ENCODE measurements around the gene SPSB3.
A peak's percentile ranks its signal among the peaks of the same experiment; 100 is the strongest.

The SPSB3 gene

DNA sequence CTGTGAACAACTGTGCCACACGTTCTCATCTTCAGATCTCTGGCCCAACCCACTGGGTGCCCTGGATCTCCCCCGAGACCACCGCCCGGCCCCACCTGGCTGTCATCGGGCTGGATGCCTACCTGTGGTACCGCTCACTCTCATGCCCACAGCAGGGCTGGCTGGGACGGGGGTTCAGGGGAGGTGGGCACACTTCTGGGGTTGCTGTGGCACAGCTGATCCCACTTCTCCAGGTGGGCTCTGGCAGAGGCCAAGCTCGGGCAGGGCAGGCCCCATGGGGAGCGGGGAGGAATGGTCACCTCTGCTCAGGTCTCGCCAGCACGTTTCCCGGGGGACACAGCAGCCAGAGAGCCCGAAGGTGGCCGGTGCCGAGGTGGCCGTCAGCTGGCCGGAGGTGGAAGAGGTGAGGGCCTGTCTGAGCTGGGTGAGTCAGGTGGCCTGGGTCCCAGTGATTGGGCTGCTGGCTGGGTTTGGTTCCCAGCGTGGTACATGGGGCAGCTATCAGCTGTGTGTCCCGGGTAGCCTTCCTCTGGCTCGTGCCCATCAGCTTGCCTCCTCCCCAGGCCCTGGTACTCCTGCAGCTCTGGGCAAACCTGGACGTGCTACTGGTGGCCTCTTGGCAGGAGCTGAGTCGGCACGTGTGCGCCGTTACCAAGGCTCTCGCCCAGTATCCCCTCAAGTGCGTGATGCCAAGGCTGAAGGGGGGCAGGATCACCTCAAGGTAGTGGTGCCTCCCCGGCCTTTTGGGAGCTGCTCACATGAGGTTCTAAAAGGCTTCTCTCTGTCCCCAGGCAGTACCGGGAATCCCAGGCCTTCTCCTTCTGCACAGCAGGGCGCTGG lies 7.1 kb downstream of the SPSB3 start:
- no peak for DNase-seq (ENCODE audit: low read depth)

DNA sequence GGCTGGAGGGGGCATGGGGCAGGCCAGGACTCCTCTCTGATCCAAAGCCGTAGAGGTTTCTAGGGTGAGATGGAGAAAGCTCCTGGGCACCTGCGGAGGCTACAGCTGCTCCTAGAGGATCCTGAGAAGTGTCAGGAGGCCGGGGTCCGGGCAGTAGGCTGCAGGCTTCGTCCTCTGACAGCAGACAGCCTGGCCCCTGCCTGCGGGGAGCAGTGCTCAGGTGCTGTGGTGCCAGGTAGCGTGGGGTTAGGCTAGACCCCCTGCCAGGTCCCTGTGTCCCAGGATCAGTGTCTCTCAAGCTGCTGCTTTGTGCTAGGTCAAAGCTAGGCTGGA lies 8.0 kb downstream of the SPSB3 start:
- no peak for DNase-seq (ENCODE audit: low read depth)

DNA sequence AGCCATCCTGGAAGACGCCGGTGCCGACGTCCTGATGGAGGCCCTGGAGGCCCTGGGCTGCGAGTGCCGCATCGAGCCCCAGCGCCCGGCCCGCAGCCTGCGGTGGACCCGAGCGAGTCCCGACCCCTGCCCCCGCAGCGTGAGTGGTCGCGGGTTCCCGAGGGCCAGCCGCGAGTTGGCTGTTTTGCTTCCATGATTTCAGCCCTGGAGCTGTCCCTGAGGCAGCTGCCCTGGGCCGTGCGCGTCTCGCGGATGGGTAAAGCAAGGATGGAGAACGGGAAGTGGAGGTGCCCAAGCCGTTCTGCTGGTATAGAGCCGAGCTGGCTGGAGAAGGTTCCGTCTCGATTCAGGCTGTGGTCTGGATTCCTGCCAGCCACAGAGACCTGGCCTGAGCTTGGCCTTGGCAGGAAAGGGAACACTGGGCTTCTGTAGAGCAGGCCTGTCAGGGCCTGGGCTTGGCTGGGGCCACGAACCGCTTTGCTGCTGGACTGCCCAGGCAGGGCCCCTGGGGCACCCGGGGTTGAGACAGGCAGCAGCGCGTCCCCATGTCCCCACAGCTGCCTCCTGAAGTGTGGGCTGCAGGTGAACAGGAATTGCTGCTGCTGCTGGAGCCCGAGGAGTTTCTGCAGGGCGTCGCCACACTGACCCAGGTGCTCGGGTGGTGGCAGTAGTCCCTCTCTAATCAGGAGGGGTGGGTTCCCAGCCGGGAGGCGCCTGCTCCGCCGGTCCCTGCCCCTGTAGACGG lies 8.5 kb downstream of the SPSB3 start:
- no peak for DNase-seq (ENCODE audit: low read depth)

DNA sequence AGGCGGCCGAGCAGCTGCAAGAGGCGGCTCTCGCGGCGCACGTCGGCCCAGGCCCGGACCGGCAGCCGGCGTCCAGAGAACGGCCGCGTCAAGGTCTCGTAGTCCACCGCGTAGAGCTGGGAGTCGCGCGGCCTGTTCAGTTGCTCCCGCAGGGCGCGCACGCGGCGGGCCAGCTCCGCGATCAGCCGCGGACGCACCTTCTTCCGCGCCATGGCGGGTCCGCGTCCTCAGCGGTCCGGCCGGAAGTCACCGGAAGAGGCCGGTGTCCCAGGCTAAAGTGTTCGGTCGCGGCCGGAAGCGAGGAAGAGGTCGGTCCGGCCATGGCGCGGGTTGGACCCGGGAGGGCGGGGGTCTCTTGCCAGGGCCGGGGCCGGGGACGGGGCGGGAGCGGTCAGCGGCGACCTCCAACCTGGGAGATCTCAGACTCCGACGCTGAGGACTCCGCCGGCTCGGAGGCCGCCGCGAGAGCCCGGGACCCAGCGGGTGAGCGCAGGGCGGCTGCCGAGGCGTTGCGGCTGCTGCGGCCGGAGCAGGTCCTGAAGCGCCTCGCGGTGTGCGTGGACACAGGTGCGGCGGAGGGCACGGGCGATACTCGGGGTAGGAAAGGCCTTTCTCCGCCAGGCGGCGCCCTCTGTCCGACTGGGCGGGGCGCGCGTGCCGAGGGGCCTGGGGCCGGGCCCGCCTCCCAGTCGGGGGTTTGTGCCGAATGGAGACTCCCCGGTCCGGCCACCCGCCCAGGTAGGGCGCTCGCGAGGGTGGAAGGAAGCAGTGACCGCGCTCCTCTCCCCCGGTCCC lies 9.3 kb downstream of the SPSB3 start, which contains the start of gene MRPS34:
Gene MRPS34, minus strand, starts transcription at position 227 of the 795 bp plus-strand sequence. Its CDS starts 15 bp downstream, at position 212.
- DNase-seq (ENCODE audit: low read depth): peak; percentile 68

DNA sequence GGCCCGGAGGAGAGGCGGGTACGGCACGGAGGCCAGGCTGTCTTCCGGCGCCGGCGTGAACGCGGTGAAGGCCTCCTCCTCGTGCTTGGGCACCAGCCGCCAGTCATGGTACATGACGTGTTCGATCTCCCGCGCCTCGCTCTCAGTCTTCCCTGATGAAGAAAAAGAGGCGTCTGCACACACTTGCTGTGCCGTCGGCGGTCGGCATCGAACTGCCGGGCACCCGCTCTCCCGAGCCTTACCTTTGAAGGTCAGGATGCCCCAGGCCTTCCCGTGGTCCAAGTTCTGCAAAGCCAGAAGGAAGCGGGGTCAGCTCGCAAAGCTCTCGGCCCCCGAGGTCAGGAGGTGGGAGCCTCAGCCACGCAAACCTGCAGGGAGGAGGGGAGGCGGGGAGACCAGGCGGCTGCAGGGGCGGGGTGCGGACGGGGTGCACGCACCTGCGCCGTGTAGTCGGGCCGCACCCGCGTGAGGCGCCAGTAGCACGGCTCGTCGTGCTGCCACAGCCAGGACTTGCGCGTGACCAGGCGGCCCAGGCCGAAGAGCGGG lies 9.9 kb downstream of the SPSB3 start, which contains the start of gene EME2:
Gene EME2, plus strand, starts transcription at position 449 of the 546 bp plus-strand sequence. CDS start 418 bp downstream, outside the sequence.
- no peak for DNase-seq (ENCODE audit: low read depth)

DNA sequence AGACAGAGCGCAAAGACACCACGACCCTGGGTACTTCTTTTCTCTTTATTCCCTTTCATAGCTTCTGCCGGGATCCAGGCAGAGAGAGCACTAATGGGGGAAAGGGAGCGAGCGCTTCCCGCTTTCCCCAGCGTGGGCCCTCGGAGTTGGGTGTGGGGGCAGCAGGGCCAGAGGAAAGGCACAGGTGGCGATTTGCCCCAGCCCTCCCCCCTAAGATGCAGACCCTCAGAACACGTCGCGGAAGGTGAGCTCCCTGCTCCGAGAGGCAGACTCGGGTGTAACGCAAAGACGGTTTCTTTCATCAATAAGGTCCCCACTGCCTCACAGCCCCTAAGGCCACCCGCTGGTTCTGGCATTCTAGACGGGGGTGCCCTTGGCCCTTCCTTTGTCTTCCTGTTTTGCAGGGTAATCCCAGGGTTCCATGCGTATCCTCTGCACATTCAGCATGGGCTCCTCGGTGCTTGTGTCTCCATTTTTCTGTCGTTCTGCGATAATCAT lies 10.5 kb downstream of the SPSB3 start:
- no peak for DNase-seq (ENCODE audit: low read depth)

DNA sequence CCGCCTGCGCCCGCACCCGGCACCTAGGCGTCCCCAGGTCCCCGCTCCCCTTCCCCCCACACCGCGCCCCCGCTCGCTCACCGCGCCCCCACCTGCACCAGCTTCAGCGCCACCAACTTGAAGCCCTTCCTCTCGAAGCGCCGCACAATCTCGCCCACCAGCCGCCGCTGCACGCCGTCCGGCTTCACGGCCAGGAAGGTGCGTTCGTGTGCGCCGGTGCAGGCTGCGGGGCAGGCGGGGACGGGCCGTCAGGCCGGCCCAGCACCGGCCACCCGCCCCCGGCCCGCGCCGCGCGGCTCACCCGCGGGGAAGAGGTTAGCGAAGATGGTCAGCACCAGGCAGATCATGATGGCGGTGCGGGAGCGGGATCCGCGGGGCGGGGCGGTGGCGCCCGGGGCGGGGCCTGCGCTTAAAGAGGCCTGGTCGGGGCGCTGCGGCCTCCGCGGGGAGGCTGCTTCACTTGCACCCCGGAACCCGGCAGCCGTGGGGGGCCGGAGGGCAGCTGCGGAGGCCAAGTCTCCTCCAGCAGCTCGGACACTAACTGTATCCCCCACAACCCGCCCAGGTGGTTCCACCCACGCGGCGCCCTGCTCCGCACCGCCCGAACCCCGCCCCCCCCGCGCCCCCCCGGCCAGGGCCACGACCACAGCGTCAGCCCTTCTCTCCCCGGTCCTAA lies 11.0 kb downstream of the SPSB3 start, which contains the start of gene NME3:
Gene NME3, minus strand, starts transcription at position 356 of the 676 bp plus-strand sequence. Its CDS starts 9 bp downstream, at position 347.
- peak; percentile 56 for DNase-seq (ENCODE audit: low read depth)

DNA sequence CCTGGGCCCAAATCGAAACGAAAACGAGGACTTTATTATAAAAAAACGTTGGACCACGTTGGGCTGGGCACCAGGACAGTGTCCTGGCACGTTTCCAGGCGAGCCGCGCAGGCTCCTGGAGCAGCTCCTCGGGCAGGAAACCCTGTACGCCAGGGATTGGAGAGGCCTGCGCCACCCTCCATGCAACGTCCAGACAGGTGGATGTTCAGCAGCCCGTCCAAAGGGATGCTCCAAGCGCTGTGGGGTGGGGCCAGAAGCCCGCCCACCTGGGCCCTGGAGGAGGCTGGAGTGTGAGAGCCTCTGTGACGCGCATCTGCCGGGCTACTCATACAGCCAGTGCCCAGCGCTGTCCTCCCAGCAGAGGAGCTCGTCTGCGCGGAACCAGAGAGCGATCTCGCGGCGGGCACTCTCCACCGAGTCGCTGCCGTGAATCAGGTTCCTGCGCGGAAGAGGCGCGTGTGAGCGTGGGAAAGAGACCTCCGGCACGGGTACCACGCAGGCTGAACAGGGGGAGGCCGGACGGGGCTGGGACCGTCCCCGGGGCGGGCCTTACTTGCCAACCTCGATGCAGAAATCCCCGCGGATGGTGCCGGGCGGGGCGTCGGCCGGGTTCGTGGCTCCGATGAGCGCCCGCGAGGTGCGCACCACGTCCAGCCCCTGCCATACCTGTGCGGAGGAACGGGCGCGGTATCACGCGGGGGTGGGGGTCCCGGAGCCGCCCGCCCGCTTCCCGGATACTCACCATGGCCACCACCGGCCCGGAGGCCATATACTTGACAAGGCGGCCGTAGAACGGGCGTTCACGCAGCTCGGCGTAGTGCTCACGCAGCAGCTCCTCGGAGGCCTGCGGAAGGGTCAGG lies 11.8 kb downstream of the SPSB3 start:
- peak; percentile 44 for DNase-seq (ENCODE audit: low read depth)

DNA sequence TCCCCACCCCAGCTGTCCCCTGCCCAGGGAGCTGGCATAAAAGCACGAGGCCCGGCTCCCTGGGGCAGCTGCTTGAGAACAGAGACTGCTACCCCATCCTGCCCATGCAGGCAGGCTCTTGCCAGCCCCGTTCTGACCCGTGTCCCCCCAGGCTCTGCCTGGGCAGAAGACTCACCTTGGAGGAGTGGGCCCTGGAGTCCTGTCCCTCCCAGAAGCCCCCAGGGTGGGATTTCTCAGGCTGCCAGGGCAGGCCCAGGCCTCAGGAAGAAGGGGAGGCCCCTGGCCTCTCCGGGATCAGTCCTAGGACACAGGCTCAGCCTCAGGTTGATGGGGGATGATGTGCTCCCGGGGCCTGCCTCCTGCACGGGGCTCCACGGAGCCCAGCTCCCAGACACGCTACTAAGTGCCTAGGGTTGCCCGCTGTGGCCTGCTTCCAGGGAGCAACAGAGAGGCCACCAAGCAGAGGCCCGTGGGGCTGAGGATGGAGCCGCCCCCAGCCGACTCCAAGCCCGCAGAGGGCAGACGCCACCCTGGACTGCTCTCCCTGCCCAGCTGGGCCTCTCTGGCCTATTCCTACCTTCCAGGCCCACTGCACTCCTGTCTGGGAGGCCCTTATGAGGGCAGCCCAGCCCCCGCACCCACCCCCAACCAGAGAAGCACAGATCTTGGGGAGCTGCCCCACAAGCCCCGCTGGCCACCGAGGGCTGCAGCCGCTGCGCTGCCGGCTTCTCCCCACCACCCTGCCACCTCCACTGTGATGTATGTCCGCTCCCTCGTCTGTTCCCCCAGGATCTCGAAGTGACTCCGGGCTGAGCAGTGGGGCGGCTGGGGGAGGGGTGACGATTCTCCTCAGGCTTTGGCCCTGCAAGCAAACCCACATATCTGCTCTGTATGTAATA lies 12.7 kb downstream of the SPSB3 start:
- no peak for DNase-seq (ENCODE audit: low read depth)

DNA sequence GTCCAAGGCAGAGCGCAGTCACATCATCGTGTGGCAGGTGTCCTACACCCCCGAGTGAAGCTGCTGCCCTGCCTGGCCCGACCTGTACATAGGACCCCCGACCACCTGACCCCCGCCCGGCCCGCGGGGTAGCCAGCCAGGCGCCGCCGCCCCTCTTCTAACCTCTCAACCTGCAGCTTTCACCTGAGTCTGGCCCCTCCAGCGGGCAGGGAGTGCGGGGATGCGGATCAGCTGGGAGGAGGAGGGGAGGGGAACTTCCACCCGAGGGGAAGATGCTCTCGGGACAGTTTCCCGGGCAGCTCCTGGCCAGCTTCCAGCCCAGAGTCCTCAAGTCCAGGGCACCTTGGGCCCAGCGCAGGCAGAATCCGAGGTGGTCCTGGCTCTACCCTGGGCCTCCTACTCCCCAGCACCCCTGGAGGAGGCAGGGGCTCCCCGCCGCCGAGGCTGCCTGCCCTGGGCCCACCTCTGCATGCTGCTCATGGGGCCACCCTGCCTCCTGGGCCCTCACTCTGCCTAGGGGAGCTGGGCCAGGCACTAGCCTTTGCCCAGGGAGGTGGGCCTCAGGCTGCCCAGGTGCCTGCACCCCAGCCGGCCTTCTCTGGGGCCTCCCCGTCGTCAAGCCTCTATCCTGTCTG lies 13.5 kb downstream of the SPSB3 start:
- DNase-seq (ENCODE audit: low read depth): no peak

DNA sequence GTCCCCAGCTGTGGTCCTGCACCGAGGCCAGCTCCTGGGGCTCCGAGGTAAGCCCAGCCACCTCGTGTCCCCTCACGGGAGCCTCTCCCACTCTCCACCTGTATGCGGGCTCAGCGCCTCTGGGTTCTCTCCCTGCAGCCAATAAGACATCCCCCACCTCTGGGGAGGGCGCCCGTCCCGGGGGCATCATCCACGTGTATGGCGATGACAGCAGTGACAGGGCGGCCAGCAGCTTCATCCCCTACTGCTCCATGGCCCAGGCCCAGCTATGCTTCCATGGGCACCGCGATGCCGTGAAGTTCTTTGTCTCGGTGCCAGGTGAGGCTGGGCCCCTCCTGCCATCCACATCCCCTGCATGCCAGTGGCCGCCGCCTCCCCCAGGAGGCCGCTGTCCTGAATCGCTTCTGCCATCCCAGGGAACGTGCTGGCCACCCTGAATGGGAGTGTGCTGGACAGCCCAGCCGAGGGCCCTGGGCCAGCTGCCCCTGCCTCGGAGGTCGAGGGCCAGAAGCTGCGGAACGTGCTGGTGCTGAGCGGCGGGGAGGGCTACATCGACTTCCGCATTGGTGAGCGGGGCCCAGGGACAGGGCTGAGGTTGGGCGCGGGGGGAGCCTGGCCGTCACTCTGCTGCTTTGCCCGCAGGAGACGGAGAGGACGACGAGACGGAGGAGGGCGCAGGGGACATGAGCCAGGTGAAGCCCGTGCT lies 14.2 kb downstream of the SPSB3 start:
- DNase-seq (ENCODE audit: low read depth): no peak

DNA sequence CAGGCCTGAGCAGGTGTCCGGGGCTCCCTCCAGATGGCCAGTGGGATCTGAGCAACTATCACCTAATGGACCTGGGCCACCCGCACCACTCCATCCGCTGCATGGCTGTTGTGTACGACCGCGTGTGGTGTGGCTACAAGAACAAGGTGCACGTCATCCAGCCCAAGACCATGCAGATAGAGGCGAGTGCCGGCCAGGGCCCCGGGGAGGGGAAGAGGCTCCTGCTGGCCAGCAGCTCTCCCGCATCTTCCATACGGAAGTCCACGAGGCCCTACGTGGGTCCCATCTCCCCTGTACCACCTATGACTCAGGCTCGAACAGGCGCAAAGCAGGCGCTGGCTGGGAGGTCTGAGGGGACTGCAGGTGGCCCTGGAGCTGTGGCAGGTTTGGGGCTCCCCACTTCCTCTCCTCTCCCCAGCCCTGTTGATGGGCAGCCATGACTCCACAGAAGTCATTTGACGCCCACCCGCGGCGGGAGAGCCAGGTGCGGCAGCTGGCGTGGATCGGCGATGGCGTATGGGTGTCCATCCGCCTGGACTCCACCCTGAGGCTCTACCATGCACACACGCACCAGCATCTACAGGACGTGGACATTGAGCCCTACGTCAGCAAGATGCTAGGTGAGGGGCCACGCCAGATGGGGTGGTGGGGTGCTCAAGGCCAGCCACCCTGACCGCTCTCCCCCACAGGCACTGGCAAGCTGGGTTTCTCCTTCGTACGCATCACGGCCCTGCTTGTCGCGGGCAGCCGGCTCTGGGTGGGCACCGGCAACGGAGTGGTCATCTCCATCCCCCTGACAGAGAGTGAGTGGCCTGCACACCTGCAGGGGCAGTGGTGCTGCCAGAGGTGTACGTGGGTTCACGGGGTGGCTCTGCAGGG lies 15.0 kb downstream of the SPSB3 start:
- DNase-seq (ENCODE audit: low read depth): no peak

DNA sequence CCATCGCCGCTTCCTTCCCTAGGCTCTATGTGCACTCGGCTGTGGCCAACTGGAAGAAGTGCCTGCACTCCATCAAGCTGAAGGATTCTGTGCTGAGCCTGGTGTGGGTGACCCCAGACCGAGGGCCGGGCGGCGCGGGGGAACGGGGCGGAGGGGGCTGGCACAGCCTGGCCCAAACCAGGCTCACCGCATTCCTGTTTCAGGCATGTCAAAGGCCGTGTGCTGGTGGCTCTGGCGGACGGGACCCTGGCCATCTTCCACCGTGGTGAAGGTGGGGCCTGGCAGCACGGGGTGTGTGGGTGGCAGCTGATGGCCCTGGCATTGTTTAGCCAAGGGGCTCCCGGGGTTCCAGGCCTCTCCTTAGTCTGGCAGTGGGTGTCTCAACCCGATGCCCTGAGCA lies 15.7 kb downstream of the SPSB3 start:
- DNase-seq (ENCODE audit: low read depth): no peak

DNA sequence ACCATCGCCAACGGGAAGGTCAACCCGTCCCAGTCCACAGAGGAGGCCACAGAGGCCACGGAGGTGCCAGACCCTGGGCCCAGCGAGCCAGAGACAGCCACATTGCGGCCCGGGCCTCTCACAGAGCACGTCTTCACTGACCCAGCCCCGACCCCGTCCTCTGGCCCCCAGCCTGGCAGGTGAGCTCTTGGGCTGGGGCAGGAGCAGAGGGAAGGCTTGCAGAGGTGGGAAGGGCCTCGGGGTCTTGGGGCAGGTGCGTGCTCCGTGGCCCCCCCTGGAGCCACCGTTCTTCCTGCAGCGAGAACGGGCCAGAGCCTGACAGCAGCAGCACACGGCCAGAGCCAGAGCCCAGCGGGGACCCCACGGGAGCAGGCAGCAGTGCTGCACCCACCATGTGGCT lies 16.1 kb downstream of the SPSB3 start:
- no peak for DNase-seq (ENCODE audit: low read depth)

DNA sequence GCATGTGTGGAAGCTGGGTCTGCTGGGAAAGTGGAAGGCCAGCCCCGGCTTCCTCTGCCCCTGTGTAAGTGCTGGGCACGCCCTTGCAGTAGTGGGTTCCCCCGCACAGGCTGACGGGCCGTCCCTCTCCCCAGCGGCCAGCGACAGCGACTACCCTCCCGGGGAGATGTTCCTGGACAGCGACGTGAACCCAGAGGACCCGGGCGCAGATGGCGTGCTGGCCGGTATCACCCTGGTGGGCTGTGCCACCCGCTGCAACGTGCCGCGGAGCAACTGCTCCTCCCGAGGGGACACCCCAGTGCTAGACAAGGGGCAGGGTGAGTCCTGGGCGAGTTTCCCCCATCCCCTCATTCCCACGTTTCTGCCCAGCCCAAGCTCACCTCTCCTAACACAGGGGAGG lies 16.5 kb downstream of the SPSB3 start:
- no peak for DNase-seq (ENCODE audit: low read depth)

DNA sequence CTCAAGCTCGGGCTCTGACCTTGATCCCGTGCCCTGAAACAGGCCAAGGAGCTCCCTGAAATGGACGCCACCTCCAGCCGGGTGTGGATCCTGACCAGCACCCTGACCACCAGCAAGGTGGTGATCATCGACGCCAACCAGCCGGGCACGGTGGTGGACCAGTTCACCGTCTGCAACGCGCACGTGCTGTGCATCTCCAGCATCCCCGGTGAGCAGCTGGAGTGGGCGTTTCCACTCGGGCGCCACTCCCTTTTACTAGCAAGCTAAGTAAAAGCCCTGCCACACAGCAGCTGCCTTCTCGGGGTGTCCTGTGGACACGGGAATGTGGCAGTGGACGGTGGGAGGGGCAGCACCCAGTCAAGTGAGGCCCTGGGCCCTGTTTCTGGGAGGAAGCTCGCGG lies 17.4 kb downstream of the SPSB3 start:
- no peak for DNase-seq (ENCODE audit: low read depth)
